ENCODE measurements around the gene ERC1. TPM values are rescaled to one million over a fixed set of nuclear protein-coding genes. Genes with fewer than 3 reads are reported as not detected.

The ERC1 gene
- total and polyA plus RNA-seq, 2 donors (not counting 3 experiments of a cell fraction or from before 2014, with no cell fraction given) = 11.7 to 66.1 TPM

DNA sequence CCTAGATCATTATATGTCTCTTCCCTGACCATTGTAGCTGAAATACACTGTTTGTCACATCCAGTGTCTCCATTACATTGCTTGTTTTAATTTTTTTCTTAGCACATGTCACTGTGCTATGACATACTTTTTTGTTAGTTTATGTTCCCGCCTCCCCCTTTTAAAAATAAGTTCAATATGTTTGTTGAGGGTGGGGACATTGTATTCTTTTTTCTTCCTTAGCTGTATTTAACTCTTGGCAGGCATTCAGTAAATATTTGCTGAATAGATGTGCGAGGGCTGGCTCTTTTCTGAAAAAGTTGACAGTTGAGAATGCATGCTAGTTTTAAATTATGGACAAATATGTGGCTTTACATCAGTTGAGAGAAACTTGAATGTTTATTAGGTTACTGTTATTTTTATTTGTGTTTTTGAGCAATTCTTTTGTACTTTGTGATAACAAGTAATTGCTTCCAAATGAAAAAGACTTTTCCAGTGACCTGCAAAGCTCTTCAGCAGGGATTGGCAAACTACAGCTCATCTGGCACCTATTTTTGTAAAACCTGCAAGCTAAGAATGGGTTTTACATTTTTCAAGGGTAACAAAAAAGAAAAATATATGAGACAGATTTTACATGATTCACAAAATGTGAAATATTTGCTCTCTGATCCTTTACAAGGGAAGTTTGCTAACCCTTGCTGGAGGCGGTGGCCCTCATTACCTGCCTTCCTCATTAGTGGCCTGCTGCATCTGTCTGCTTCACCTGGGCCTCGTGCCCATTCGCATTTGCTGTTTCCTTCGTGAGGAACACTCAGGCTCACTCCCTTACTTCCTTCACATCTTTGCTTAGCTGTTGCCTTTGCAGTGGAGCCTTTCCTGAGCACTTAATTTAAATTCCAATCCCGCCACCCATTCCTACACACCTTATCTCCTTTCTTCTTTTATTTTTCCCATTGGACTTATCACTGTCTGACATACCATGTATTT, 229.4 kb downstream of the ERC1 start:
- Histone ChIP-seq H3K27me3 (ENCODE audit: control insufficient read depth in 2 of 2, insufficient read depth in 2 of 2, low read length in 2 of 2) (no peaks in the 10 kb centered on the region), H3K79me2 (ENCODE audit: control insufficient read depth, insufficient read depth, low read length) (no peaks in the 10 kb centered on the region), H2AFZ (ENCODE audit: low read depth, low read length) (no peak overlapping the region), H3K36me3 (ENCODE audit: control insufficient read depth in 2 of 2, extremely low read depth in 1 of 2, insufficient read depth in 2 of 2, low read length in 2 of 2) (no peaks in the 10 kb centered on the region), H3K9me3 (replicated peaks; ENCODE audit: control insufficient read depth, insufficient read depth, low read length) (no peaks in the 10 kb centered on the region), H3K27ac (ENCODE audit: insufficient read depth, low read depth, low read length) (no peak overlapping the region), H3K4me3 (replicated peaks in 1 of 3; ENCODE audit: insufficient read depth in 1 of 3, low read depth in 1 of 3, low read length in 3 of 3) (no peak overlapping the region), H3K4me1 (ENCODE audit: control insufficient read depth, extremely low read depth, insufficient read depth, low read length) (peaks cover 20% of the 10 kb centered on the region), H4K20me1 (replicated peaks; ENCODE audit: control insufficient read depth, extremely low read depth, insufficient read depth, low read length) (no peaks in the 10 kb centered on the region), H3K9ac (replicated peaks; ENCODE audit: extremely low read depth, insufficient read depth, low read length) (no peak overlapping the region), H3K4me2 (ENCODE audit: insufficient read depth, low read length) (no peak overlapping the region), H3K9me1 (replicated peaks; ENCODE audit: control insufficient read depth, extremely low read depth, insufficient read depth, low read length) (no peaks in the 10 kb centered on the region)
- no peak for FAIRE-seq
- ChIA-PET POLR2A (no interaction called here), CTCF (interaction anchor here (1.2 to 1.3 kb wide), 2 partner anchors 11 to 102 kb away, joined by 3 read pairs; no protein-coding TSS in a partner anchor)
- no peak for DNase-seq (ENCODE audit: low read depth, low spot score)
- intact Hi-C loops (cut with micrococcal nuclease) = no loop called here
- dilution Hi-C loops (cut with MboI; ENCODE audit: extremely low pct_ligation_motif_present, low sequenced_read_pairs) = no loop called here
- no TSS peak for BruUV-seq (replicated peaks)
- TF ChIP-seq, protein P1, sequence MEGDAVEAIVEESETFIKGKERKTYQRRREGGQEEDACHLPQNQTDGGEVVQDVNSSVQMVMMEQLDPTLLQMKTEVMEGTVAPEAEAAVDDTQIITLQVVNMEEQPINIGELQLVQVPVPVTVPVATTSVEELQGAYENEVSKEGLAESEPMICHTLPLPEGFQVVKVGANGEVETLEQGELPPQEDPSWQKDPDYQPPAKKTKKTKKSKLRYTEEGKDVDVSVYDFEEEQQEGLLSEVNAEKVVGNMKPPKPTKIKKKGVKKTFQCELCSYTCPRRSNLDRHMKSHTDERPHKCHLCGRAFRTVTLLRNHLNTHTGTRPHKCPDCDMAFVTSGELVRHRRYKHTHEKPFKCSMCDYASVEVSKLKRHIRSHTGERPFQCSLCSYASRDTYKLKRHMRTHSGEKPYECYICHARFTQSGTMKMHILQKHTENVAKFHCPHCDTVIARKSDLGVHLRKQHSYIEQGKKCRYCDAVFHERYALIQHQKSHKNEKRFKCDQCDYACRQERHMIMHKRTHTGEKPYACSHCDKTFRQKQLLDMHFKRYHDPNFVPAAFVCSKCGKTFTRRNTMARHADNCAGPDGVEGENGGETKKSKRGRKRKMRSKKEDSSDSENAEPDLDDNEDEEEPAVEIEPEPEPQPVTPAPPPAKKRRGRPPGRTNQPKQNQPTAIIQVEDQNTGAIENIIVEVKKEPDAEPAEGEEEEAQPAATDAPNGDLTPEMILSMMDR (IDR thresholded peaks at IDR 0.05; ENCODE audit: extremely low read depth in 1 of 2, insufficient read depth in 1 of 2, low read depth in 1 of 2, low read length in 2 of 2) = no peak
- TF ChIP-seq, protein P2, sequence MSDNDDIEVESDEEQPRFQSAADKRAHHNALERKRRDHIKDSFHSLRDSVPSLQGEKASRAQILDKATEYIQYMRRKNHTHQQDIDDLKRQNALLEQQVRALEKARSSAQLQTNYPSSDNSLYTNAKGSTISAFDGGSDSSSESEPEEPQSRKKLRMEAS (IDR thresholded peaks at IDR 0.05; ENCODE audit: insufficient read depth, insufficient read length) = no peak
- TF ChIP-seq MYC (IDR thresholded peaks at IDR 0.05; ENCODE audit: low read depth, low read length) = no peak
- no peak for TF ChIP-seq JUN (IDR thresholded peaks at IDR 0.05; ENCODE audit: borderline replicate concordance, insufficient read depth, insufficient read length, low read depth)
- TF ChIP-seq POLR2AphosphoS5 (IDR thresholded peaks at IDR 0.05; ENCODE audit: insufficient read depth, low read depth, low read length) = no peak
